Measurements from ENCODE around the gene PRDM16. TPM values are rescaled to one million over a fixed set of nuclear protein-coding genes. Genes with fewer than 3 reads are reported as not detected.

PRDM16 gene
- total and polyA plus RNA-seq, 4 donors = 0.05 to 0.67 (median 0.19) TPM

DNA sequence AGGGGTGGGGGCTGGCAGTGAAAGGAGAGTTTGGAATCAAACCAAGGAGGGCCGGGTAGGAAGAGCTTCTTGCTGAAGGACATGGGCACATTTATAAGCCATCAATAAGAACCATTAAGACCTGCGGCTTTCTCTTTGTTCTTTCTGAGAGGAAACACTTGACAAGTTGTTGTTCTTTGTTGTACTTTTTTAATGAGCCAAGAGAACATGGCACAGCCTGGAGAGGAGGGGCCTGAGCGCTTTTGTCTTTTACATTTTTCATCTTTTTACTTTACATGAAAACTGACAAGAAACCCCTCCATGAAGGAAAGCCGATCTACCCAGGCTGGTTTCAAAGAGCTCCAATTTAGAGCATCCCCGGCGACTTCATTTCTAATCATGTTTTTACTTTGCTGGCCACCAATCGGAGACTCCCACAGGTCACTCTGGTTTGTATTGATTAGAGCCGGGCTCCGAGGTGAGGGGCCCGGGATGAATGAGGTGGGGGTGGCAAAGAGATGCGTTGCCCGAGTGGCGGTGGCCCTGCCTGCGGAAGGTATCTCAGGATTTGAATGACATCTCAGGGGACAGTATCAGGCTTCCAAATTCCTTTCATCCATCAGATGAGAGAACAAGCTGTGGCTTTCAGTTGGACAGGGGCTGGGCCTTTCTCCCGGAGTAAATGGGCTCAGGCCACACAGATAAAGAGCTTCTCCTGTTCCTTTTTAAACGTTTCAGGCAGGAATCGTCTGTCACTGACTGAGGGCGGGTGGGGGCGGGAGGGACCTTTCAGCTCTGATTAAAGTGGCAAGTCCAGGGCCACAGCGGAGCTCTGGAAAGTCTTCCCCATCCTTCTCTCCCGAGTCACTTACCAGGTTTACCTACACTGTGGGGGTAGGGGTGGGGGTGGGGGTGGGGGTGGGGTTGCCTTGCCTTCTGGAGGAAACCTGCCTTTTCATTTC is 246.7 kb downstream of the PRDM16 start:
- H3K36me3 ChIP-seq (ENCODE audit: control insufficient read depth in 4 of 4, insufficient read depth in 3 of 4, low read depth in 1 of 4, low read length in 3 of 4) = no peaks in the 10 kb centered on the region
- WGBS = 47% methylated on average over 21 of the region's 21 CpGs
- TF ChIP-seq, protein P1, sequence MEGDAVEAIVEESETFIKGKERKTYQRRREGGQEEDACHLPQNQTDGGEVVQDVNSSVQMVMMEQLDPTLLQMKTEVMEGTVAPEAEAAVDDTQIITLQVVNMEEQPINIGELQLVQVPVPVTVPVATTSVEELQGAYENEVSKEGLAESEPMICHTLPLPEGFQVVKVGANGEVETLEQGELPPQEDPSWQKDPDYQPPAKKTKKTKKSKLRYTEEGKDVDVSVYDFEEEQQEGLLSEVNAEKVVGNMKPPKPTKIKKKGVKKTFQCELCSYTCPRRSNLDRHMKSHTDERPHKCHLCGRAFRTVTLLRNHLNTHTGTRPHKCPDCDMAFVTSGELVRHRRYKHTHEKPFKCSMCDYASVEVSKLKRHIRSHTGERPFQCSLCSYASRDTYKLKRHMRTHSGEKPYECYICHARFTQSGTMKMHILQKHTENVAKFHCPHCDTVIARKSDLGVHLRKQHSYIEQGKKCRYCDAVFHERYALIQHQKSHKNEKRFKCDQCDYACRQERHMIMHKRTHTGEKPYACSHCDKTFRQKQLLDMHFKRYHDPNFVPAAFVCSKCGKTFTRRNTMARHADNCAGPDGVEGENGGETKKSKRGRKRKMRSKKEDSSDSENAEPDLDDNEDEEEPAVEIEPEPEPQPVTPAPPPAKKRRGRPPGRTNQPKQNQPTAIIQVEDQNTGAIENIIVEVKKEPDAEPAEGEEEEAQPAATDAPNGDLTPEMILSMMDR (IDR thresholded peaks at IDR 0.05; ENCODE audit: low read depth, low read length, missing input control) = no peak
- no peak for TF ChIP-seq HNF4G (IDR thresholded peaks at IDR 0.05)
- no peaks in the 10 kb centered on the region for H3K9me3 ChIP-seq (ENCODE audit: control insufficient read depth in 4 of 4, low read length in 3 of 4)
- peaks cover 0 to 4% (median 0%) of the 10 kb centered on the region in 4 donors for H3K27me3 ChIP-seq (ENCODE audit: control insufficient read depth in 4 of 4, insufficient read depth in 4 of 4, low read length in 3 of 4)
- H3K27ac ChIP-seq (ENCODE audit: low read depth in 1 of 2, low read length in 2 of 2) = no peak overlapping the region
- H3K4me3 ChIP-seq (ENCODE audit: low read depth in 1 of 3, low read length in 3 of 3) = no peak overlapping the region
- peaks cover under 1 to 7% (median 4%) of the 10 kb centered on the region in 4 donors for H3K4me1 ChIP-seq (ENCODE audit: control insufficient read depth in 4 of 4, insufficient read depth in 4 of 4, low read length in 3 of 4)
- DNase-seq (ENCODE audit: low spot score) = no peak
- H3K9ac ChIP-seq (ENCODE audit: low read depth in 1 of 2, low read length in 2 of 2) = no peak overlapping the region

- Histone ChIP-seq H3K9me3 (ENCODE audit: control insufficient read depth in 4 of 4, low read length in 3 of 4) (no peaks in the 10 kb centered on the region), H3K4me1 (ENCODE audit: control insufficient read depth in 4 of 4, insufficient read depth in 4 of 4, low read length in 3 of 4) (peaks cover 3 to 11% (median 7%) of the 10 kb centered on the region in 4 donors), H3K36me3 (ENCODE audit: control insufficient read depth in 4 of 4, insufficient read depth in 3 of 4, low read depth in 1 of 4, low read length in 3 of 4) (no peaks in the 10 kb centered on the region), H3K27me3 (ENCODE audit: control insufficient read depth in 4 of 4, insufficient read depth in 4 of 4, low read length in 3 of 4) (peaks cover 0 to 4% (median 0%) of the 10 kb centered on the region in 4 donors), H3K4me3 (ENCODE audit: low read depth in 1 of 3, low read length in 3 of 3) (no peak overlapping the region), H3K27ac (ENCODE audit: low read depth in 1 of 2, low read length in 2 of 2) (no peak overlapping the region), H3K9ac (ENCODE audit: low read depth in 1 of 2, low read length in 2 of 2) (no peak overlapping the region)
- DNase-seq (ENCODE audit: low spot score) = no peak
- no peak for TF ChIP-seq RXRA (IDR thresholded peaks at IDR 0.05)
- no peak for TF ChIP-seq HNF4A (conservative IDR thresholded peaks at IDR 0.05)
- TF ChIP-seq JUND (IDR thresholded peaks at IDR 0.05) = no peak
- no peak for TF ChIP-seq TAF1 (conservative IDR thresholded peaks at IDR 0.05)
- TF ChIP-seq, protein P2, sequence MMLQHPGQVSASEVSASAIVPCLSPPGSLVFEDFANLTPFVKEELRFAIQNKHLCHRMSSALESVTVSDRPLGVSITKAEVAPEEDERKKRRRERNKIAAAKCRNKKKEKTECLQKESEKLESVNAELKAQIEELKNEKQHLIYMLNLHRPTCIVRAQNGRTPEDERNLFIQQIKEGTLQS (IDR thresholded peaks at IDR 0.05) = no peak
- TF ChIP-seq HNF4G (IDR thresholded peaks at IDR 0.05) = no peak
- WGBS = 81% methylated on average over 8 of the region's 8 CpGs
Observed at GRCh38 chr1:3316340-3316943, 247.4 kb downstream of the PRDM16 start.

GRCh38 chr1:3317456-3317855 is 248.5 kb downstream of the PRDM16 start:
- 95% methylated on average over 17 of the region's 17 CpGs for WGBS
- DNase-seq (ENCODE audit: low spot score) = no peak
- Histone ChIP-seq H3K9me3 (ENCODE audit: control insufficient read depth in 4 of 4, low read length in 3 of 4) (no peaks in the 10 kb centered on the region), H3K4me1 (ENCODE audit: control insufficient read depth in 4 of 4, insufficient read depth in 4 of 4, low read length in 3 of 4) (peaks cover 3 to 11% (median 7%) of the 10 kb centered on the region in 4 donors), H3K4me3 (ENCODE audit: low read depth in 1 of 3, low read length in 3 of 3) (no peak overlapping the region), H3K27me3 (ENCODE audit: control insufficient read depth in 4 of 4, insufficient read depth in 4 of 4, low read length in 3 of 4) (peaks cover 0 to 4% (median 0%) of the 10 kb centered on the region in 4 donors), H3K36me3 (ENCODE audit: control insufficient read depth in 4 of 4, insufficient read depth in 3 of 4, low read depth in 1 of 4, low read length in 3 of 4) (no peaks in the 10 kb centered on the region), H3K9ac (ENCODE audit: low read depth in 1 of 2, low read length in 2 of 2) (no peak overlapping the region), H3K27ac (ENCODE audit: low read depth in 1 of 2, low read length in 2 of 2) (no peak overlapping the region)
- no peak for TF ChIP-seq EGR1 (IDR thresholded peaks at IDR 0.05; ENCODE audit: low read depth in 2 of 2)
- no peak for TF ChIP-seq FOXA2 (IDR thresholded peaks at IDR 0.05)
- TF ChIP-seq, protein P2 (IDR thresholded peaks at IDR 0.05) = no peak
- no peak for TF ChIP-seq RXRA (IDR thresholded peaks at IDR 0.05)
- no peak for TF ChIP-seq HNF4A (conservative IDR thresholded peaks at IDR 0.05)
- TF ChIP-seq JUND (IDR thresholded peaks at IDR 0.05) = no peak
- no peak for TF ChIP-seq TAF1 (conservative IDR thresholded peaks at IDR 0.05)
- TF ChIP-seq, protein P3, sequence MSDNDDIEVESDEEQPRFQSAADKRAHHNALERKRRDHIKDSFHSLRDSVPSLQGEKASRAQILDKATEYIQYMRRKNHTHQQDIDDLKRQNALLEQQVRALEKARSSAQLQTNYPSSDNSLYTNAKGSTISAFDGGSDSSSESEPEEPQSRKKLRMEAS (IDR thresholded peaks at IDR 0.05) = no peak
- TF ChIP-seq RAD21 (IDR thresholded peaks at IDR 0.05) = no peak
- TF ChIP-seq GABPA (IDR thresholded peaks at IDR 0.05 in 1 of 2, conservative IDR thresholded peaks at IDR 0.05 in 1 of 2) = no peak
